D341Med (cell line): ENCODE results near the gene KLHL20.
"Not testable (repeated sequence)": the region's sequence is repeated elsewhere in the genome, so short reads cannot be mapped to it uniquely, and the experiment has no call there.

ENCODE experiments used
- DNase-seq: peaks from one replicate; pipeline ENCODE4 v3.0.0; 2012; ENCODE audit warnings: low spot score

Gene KLHL20, protein sequence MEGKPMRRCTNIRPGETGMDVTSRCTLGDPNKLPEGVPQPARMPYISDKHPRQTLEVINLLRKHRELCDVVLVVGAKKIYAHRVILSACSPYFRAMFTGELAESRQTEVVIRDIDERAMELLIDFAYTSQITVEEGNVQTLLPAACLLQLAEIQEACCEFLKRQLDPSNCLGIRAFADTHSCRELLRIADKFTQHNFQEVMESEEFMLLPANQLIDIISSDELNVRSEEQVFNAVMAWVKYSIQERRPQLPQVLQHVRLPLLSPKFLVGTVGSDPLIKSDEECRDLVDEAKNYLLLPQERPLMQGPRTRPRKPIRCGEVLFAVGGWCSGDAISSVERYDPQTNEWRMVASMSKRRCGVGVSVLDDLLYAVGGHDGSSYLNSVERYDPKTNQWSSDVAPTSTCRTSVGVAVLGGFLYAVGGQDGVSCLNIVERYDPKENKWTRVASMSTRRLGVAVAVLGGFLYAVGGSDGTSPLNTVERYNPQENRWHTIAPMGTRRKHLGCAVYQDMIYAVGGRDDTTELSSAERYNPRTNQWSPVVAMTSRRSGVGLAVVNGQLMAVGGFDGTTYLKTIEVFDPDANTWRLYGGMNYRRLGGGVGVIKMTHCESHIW

GRCh38 chr1:173714759-173715537 lies at the start of gene KLHL20:
KLHL20 (plus strand) TSS chr1:173714981; CDS start chr1:173716044, 1,063 bp downstream.
- peak; percentile 91 for DNase-seq

GRCh38 chr1:173666646-173667045 lies 48.1 kb upstream of the KLHL20 start:
- DNase-seq, result no peak

DNA sequence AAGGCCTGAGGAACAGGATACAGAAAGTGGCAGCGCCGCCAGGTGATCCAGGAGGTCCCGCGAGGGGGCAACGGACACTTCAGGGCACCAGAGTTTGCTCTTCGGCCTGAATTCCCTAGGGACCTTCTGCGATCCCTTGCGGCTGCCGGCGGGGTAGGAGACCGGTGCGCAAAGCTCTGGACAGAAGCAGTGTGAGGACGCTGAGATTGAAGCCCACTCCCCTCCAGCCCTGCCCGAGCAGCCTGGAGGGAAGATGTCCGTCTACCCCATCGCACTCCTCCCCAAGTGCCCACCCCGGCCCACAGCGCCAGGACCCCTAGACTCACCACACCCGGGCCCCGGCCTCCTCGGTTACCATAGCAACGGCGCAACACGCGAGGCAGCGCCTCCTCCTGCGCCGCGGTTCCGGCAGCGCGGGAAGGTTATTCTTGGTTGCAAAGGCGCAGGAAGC lies 45.3 kb upstream of the KLHL20 start, which contains the start of gene ANKRD45:
Gene ANKRD45, minus strand, starts transcription at position 361 of the 451 bp plus-strand sequence. CDS start 10,433 bp downstream, outside the sequence.
- DNase-seq, result peak; percentile 32

DNA sequence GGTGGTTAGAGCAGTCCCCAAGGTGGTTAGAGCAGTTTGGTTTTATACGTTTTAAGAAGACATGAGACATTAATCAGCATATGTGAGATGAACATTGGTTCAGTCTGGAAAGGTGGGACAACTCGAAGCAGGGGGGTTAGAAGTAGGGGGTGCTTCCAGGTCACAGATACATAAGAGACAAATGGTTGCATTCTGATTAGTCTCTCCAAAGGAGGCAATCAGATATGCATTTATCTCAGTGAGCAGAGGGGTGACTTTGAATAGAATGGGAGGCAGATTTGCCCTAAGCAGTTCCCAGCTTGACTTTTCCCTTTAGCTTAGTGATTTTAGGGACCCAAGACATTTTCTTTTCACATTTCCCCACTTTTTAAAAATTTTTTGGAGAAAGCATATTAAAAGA lies 40.3 kb upstream of the KLHL20 start:
- not testable (repeated sequence) for DNase-seq

DNA sequence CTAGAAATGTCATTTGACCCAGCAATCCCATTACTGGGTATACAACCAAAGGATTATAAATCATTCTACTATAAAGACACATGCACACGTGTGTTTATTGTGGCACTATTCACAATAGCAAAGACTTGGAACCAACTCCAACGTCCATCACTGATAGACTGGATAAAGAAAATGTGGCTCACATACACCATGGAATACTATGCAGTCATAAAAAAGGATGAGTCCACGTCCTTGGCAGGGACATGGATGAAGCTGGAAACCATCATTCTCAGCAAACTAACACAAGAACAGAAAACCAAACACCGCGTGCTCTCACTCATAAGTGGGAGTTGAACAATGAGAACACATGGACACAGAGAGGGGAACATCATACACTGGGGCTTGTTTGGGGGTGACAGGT lies 34.6 kb upstream of the KLHL20 start:
- DNase-seq, result not testable (repeated sequence)

DNA sequence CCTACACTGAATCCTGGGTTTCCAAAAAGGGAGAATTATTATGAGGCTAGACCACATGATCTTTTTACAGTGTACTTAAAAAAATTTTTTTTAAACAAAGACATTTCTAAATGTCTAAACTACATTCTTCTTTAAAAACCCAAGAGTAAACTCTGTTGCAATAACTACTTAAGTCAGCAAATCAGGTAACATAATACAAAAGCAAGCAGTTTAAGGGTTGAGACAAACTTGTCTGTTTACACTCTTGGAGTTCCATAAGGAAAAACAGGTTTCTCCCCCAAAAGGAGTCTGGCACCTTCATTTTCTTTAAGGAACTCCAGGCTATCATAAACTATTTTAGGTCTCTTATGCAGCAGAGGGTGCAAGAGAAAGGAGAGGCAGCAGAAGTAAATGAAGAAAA lies 32.6 kb upstream of the KLHL20 start:
- DNase-seq, result no peak

GRCh38 chr1:173683838-173684237 lies 30.9 kb upstream of the KLHL20 start:
- not testable (repeated sequence) for DNase-seq

DNA sequence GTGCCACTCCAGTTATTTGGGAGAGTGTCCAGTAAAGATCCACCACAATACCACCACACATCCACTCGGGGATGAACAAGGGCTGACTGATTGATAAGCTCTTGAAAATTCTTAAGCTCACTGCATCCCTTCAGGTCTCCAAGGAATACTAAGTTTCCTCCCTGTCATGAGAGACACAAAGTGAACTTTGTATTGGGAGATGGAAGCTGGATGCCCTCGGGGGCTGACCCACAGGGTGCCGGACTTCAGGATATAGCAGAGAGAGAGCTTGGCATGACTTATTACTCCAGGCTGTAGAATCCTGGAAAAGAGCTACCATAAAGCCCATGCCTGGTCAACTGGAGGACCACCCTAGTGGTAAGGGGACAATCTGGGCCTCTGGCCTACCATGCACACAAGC lies 29.7 kb upstream of the KLHL20 start:
- DNase-seq, result not testable (repeated sequence)

GRCh38 chr1:173688300-173688699 lies 26.5 kb upstream of the KLHL20 start:
- no peak for DNase-seq

- DNase-seq, result no peak
Observed at GRCh38 chr1:173693238-173693637, 21.5 kb upstream of the KLHL20 start.

- DNase-seq, result not testable (repeated sequence)
Observed at GRCh38 chr1:173701299-173701698, 13.5 kb upstream of the KLHL20 start.

GRCh38 chr1:173702736-173703135 lies 12.0 kb upstream of the KLHL20 start:
- DNase-seq, result no peak

DNA sequence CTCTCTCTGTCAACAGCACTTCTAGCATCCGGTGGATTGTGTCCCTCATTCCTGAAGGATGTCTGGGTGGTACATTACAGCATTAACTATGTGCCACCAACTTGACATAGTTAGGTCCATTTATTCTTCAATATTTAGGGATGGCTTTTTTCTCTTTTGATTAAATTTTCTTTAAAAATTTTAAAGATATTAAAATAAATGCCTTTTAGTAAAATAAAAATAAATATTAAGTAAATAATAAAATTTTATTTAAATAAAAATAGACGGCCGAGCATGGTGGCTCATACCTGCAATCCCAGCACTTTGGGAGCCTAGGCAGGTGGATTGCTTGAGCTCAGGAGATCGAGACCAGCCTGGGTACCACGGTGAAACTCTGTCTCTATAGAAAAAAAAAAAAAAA lies 9.7 kb upstream of the KLHL20 start:
- no peak for DNase-seq

GRCh38 chr1:173708787-173709186 lies 6.0 kb upstream of the KLHL20 start:
- no peak for DNase-seq

GRCh38 chr1:173714441-173714758 lies 381 bp upstream of the KLHL20 start:
- DNase-seq, result no peak

DNA sequence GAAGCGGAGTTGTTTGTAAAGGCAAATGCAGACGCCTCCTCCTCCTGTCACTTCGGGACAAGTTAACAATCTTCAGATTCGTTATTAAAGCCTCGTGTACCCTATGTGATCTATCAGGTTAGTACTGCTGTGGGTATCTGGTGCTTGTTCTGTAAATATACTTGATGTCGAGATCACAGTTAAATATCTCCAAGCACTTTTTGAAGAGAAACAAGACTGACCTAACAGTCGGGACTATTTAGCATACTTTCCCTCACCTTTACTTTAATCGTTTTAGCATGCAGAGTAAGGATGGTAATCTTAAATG lies 710 bp downstream of the KLHL20 start:
- DNase-seq, result no peak

DNA sequence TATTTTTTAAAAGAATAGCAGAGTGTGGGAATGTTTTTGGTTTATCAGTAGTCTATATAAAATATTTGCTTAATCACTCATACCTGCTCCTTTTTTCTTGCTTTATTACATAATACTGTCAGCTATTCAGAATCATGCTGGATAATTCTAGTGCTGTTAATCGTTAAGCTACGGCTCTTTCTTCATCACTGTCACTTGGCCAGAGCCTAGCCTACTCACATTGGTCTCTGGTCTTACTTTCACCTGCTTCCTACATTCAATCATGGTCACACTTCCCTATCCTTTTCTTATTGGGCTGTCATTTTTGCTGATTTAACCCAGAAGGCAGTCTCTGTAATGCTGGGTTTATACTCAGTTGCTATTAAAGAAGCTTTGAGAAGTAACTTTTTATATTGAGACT lies 2.5 kb downstream of the KLHL20 start:
- no peak for DNase-seq

DNA sequence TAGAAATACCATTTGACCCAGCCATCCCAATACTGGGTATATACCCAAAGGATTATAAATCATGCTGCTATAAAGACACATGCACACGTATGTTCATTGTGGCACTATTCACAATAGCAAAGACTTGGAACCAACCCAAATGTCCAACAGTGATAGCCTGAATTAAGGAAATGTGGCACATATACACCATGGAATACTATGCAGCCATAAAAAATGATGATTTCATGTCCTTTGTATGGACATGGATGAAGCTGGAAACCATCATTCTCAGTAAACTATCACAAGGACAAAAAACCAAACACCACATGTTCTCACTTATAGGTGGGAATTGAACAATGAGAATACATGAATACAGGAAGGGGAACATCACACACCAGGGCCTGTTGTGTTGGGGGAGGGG lies 16.6 kb downstream of the KLHL20 start:
- not testable (repeated sequence) for DNase-seq

- DNase-seq, result no peak
Observed at GRCh38 chr1:173733912-173734311, 19.1 kb downstream of the KLHL20 start.

DNA sequence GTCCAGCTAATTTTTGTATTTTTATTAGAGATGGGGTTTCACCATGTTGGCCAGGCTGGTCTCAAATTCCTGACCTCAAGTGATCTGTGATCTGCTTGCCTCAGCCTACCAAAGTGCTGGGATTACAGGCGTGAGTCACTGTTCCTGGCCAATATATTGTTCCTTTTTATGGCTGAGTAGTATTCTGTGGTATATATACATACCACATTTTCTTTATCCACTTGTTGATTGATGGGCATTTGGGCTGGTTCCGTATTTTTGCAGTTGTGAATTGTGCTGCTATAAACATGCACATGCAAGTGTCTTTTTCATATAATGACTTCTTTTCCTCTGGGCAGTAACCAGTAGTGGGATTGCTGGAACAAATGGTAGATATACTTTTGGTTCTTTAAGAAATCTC lies 21.3 kb downstream of the KLHL20 start:
- not testable (repeated sequence) for DNase-seq

- DNase-seq, result no peak
Observed at GRCh38 chr1:173742203-173742886, 27.6 kb downstream of the KLHL20 start.

DNA sequence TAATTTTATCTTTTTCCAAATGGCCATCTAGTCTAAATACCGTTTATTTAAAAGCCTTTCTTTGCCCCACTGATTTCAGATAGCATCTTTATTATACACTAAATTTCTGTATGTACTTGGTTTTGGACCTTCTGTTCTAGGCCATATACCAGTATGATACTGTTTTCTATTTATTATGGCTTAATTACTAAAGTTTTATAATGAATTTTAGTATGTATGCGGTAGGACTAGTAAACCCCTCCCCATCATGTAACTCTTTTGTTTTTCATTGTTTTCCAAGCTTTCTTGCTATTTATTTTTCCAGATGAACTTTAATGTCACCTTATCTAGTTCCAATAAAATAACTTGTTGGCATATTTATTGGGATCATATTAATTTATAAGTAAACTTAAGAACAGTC lies 29.9 kb downstream of the KLHL20 start:
- no peak for DNase-seq
